HG03469 (cell line): ENCODE measurements around the gene FBXO45.
"Not testable (repeated sequence)": the region's sequence is repeated elsewhere in the genome, so short reads cannot be mapped to it uniquely, and the experiment has no call there.

Experiments
- ATAC-seq: cut with Tn5 transposase; IDR thresholded peaks from one replicate; pipeline ENCODE4 v1.9.1; 2021; ENCODE audit warnings: mild to moderate bottlenecking, moderate library complexity, moderate number of reproducible peaks; ENCODE audit not compliant: unreplicated experiment

The FBXO45 gene

DNA sequence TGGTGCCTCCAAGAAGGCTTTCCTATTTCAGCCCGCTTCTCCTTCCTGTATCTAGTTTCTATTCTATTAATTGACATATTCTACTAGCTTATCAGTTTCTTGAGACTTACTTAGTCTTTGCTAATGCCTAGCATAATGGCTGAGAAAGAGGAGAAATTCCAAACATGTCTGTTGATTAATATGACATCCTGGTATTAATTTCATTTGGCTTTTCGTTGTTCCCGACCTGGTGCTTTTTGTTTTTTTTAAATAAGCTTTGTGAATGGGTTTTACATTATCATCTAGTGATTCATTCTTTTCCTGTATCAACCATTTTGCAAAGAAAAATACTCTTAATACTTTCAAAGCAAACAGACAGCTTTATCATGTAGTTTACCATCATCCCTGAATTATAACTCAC, 13.2 kb upstream of the FBXO45 start:
- no peak for ATAC-seq

DNA sequence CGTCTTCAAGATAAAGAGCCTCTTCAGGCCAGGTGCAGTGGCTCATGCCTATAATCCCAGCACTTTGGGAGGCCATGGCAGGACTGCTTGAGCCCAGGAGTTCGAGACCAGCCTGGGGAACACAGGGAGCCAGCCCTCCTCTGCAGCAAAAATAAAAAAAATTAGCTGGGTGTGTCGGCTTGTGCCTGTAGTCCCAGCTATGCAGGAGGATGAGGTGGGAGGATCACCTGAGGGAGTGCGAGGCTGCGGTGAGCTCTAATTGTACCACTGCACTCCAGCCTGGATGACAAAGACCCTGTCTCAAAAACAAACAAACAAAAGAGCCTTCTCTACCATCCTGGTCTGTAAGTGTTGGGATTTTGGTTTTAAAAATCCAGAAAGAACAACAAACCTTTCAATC, 11.2 kb upstream of the FBXO45 start:
- ATAC-seq = no peak

DNA sequence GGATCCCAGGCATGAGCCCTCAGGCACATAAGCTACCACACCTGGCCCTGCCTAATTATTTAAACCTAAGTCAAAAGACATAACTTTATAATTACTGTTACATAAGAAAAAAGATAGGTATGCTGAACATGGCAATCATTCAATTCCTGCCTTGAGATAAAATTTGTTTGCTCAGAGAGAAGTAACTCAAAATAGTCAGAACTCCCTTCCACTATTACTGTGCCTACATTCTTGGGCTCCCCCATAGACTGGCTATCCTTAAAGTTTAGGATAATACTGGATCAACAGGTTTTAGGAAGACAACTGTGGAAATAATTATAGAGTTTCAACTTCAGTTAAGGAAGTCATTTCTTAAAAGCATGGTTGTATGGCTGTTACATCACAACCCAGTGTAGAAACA, 10.0 kb upstream of the FBXO45 start:
- no peak for ATAC-seq

DNA sequence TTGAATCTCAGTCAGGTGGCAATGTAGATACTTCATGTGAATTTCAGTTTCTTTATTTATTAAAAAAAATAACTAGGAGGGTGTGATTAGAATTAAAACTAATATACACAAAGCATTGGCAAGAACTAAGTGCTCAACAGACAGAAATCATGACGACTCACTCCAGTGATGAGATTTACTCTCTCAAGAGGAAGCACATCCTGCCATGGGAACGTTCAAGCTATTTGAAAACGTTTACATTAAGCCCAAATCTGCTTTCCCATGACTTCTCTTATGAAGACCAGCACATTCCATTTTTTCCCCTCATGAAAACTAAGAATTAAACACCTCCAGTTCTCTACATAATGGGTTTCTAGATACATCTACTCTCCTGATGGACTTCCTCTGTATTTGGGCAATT, 8.6 kb upstream of the FBXO45 start:
- ATAC-seq = no peak

DNA sequence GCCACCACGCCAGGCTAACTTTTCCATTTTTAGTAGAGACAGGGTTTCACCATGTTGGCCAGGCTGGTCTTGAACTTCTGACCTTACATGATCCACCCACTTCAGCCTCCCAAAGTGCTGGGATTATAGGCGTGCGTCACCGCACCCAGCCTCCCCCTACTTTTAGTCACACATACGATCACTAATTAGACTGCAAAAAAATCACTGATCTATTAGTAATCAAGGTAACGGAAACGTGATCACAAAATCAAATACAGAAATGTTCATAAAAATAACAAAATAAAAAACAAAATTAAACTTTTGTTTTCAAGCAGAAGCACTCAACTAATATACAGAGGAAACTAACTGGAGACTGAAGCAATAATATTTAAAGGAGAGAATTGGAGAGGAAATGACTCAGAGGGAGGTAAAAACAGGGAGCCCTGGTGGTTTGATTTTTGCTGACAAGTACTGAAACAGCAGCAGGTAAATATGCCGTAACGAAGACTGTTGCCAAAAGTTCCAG, 4.7 kb upstream of the FBXO45 start:
- ATAC-seq = no peak

DNA sequence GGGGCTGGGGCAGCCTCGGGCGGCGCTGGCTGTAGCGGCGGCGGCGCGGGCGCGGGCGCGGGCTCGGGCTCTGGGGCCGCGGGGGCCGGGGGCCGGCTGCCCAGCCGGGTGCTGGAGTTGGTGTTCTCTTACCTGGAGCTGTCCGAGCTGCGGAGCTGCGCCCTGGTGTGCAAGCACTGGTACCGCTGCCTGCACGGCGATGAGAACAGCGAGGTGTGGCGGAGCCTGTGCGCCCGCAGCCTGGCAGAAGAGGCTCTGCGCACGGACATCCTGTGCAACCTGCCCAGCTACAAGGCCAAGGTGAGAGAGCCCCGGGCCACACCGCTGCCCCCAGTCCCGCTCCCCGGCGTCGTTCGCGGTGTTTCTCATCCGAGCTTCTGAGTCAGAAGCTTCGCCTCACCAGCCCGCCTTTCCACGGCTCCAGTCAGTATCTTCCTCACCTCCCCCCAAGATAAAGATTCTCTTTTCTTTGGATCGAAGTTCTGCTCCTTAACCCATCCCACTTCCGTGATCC, 600 bp downstream of the FBXO45 start:
- peak; percentile 17 for ATAC-seq

DNA sequence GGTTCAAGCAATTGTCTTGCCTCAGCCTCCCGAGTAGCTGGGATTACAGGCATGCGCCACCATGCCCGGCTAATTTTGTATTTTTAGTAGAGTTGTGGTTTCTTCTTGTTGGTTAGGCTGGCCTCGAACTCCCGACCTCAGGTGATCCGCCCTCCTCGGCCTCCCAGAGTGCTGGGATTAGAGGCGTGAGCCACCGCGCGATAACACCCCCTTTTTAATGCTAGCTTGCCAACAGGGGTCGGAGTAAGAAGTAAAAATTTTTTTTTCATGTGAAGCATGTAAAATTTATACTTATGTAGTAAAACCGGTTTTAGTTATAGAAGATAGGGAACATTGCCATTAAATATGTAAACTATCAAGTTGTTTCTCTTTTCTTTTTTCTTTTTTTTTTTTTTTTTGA, 1.9 kb downstream of the FBXO45 start:
- ATAC-seq = not testable (repeated sequence)

DNA sequence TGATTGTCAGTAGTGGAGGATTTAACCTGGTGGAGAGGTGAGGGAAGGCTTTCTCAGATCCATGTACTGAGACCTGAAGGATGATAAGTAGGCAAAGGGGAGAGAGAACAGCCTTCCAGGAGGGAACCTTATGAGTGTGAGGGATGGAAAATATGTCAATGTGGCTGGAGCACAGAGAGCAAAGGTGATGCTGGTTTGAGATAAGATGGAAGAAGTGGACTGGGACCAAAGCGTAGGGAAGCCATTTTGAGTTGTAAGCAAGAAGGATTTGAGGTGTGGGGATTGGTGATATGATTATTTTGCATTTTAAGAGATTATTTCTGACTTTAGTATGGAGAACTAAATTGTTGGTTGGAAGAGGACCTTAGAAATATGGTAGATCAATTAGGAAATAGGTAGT, 3.9 kb downstream of the FBXO45 start:
- no peak for ATAC-seq

DNA sequence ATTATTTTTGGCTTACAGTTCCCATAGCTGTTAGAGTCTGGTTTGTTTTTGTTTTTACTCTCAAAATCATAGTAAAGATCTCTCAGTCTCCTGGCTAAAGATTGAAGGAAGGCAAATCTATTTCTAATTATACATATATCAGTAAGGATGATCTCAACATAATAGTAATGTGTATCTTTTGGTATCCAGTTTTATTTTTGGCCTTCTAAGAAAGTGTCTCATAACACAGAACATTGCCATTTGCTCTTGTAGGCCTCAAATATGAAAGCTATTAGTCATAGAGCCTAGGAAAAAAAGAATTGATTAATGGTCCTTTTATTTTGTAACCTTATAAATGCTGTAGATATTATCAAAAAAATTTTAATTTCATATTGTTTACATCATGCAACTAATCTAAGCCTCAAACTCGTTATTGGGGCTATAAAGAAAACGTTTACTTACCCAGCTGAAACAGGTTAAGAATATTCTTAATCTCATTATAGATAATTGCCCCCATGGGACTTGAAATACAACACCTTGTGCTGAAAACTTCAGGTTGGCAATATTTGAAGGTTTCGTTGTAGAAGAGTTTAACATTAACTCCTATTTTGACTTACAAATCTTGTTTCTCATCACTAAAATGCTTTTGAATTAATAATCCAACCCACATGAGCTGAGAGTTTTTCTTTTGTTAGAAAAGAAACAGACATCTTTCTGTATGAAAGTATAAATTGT, 16.7 kb downstream of the FBXO45 start:
- no peak for ATAC-seq

DNA sequence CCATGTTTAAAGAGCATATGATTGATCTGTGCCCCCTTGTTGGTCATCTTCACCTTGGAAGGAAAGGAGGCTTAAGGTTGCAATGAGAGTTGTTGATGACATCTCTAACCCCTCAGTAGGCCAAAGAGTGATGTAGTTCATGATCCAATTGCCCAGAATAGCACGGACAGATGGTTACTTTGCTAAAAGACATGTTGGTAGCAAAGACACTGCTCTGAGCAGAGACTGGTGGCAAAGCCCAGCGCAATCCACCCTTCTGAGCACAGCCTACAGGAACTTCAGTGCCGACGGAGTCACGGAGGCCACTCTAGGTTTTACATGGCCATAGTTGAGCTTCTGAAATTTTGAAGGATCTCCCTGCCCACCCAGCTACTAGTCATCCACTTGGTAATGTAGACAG, 21.8 kb downstream of the FBXO45 start:
- no peak for ATAC-seq

DNA sequence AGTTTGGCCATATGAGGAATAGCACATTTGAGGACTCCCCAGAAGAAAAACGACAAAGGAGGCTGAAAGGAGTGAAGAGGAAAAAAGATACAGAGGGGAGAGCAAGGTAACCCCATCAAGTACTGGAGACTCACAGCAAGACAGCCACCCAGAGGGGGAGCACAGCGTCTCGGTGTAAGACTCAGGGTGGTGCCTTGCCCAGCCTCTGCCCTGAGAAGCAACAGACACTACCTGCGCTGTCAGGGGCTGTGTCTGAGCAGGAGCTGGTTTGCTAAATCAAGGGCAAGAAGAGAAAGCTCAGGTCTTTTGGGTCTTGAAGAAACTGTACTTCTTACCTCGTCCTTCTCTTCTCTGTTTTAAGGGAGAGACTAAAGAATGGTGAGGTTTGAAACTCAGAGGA, 27.9 kb downstream of the FBXO45 start:
- no peak for ATAC-seq

DNA sequence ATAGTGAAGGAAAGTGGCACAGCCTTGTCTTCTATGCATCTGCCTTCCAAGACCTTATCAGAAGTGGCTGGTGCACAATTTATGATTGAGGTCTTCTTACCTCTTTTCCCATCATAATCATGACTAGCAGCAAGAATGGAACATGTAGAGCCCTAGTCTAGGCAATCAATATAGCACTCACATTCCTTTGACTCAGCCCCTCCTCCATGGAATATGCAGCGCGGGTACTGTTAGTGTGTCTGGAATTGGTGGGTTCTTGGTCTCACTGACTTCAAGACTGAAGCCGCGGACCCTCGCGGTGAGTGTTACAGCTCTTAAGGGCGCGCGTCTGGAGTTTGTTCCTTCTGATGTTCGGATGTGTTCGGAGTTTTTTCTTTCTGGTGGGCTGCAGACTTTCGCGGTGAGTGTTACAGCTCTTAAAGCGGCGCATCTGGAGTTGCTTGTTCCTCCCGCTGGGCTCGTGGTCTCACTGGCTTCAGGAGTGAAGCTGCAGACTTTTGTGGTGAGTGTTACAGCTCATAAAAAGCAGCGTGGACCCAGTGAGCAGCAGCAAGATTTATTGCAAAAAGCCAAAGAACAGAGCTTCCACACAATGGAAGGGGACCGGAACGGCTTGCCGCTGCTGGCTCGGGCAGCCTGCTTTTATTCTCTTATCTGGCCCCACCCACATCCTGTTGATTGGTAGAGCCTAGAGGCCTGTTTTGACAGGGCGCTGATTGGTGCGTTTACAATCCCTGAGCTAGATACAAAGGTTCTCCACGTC, 29.7 kb downstream of the FBXO45 start:
- ATAC-seq = not testable (repeated sequence)

DNA sequence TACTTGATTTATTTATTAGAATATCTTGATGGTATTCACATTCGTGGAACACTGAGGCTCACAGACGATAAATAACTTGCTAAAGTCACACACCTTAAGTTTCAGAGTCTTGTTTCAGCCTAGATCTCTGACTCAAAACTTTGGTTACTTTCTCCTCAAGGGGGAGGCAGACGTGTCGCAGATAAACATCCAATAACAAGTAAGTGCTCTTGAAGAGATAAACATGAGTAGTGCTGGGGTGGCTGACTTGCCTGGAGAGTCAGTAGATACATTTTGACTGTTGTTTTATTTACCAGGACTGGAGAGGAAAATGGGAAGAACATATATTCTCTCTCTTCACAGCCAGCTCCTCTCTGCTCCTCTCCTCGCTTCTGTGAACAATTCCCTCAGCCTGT, 31.3 kb downstream of the FBXO45 start:
- no peak for ATAC-seq

DNA sequence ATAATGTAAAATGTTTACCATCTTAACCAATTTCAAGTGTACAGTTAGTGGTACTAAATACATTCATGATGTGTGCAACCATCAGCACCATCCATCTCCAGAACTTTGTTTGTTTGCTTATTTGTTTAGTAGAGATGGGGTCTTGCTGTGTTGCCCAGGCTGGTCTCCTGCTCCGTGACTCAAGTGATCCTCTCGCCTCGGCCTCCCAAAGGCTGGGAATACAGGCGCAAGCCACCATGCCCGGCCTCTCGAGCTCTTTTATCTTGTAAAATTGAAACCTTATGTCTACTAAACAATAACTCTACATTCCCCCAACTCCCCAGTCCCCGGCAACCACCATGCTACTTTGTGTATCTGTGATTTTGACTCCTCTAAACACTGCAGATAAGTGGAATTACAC, 31.9 kb downstream of the FBXO45 start:
- ATAC-seq = no peak

DNA sequence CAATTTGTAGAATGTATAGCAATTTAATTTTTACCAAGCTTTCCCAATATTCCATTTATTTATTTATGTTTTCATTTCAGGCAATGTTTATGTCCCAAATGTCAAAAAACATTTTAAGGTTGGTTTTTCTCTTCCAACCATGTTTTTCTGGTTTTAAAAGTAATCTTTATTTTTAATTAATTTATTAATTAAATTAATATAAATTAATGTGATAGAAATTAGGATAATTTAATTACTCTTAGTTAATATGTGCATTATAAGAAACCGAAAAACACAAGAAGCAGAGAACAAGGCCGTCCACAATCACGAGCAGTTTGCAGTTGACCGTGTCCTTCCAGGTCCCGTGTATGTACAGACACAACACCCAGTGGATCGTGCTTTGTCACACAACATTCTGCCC, 34.2 kb downstream of the FBXO45 start:
- ATAC-seq = no peak

DNA sequence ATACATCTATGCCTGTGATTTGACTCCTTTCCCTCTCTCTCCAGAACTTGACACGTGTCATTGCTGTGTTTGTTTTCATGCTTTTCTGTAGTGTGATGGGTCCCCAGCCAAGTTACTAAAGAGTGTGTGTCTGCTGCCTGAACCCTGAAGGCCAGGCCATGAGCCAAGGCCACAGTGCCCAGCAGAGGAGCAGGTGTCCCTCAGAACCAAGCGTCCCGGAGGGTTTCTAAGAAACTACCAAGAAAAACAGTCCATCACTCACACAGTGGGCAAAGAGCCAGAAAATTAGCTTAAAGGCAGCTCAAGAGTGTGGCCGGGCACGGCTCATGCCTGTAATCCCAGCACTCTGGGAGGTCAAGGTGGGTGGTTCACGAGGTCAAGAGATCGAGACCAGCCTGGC, 35.2 kb downstream of the FBXO45 start:
- no peak for ATAC-seq

DNA sequence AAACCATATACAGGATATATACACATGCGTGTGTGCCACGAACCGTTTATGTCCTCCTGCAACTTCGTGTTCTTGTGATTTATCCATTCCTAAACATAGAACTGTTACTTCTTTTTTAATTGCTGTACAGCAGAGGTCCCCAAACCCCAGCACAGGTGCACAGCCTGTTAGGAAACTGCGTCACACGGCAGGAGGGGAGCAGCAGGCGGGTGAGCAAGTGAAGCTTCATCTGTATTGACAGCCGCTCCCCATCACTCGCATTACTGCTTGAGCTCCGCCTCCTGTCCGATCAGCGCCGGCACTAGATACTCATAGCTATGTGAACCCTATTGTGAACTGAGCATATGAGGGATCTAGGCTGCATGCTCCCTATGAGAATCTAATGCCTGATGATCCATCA, 36.1 kb downstream of the FBXO45 start:
- no peak for ATAC-seq

DNA sequence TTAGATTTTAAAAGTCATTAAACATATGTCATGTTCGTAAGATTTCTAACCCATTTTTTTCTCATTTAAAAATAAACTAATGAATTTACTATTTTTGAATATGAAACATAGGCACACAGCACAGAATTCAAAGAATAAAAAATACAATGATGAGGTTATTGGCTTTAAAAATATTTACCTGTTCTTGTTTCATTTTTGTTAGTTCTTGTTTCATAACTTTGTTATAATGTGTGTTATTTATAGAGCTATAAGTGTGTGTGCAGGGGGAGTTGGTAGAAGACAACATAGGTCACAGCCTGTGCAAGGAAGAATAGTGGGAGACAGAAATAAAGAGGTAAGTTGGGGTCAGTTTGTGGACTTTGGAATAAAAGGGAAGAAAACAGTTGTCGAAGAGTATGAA, 40.2 kb downstream of the FBXO45 start:
- no peak for ATAC-seq

DNA sequence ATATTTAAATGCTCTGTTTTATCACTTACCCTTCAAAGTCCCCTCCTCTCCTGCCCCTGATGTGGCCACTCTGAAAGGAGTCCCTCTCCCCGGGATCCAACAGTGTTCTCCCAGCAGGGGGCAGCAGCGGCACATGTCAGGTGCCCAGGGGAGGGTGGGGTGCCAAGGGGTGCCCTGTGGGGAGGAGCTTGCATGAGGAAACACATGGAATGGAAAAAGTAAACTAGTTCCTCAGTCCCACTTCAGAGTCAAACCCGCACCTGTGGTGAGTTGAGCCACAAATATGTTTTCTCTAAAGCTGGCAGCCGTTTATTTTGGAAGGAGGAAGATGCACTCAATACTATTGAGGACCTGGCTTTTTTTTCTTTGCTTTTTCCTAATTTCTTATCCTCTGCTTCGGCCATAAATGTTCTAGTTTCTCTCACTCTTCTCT, 40.9 kb downstream of the FBXO45 start:
- no peak for ATAC-seq

DNA sequence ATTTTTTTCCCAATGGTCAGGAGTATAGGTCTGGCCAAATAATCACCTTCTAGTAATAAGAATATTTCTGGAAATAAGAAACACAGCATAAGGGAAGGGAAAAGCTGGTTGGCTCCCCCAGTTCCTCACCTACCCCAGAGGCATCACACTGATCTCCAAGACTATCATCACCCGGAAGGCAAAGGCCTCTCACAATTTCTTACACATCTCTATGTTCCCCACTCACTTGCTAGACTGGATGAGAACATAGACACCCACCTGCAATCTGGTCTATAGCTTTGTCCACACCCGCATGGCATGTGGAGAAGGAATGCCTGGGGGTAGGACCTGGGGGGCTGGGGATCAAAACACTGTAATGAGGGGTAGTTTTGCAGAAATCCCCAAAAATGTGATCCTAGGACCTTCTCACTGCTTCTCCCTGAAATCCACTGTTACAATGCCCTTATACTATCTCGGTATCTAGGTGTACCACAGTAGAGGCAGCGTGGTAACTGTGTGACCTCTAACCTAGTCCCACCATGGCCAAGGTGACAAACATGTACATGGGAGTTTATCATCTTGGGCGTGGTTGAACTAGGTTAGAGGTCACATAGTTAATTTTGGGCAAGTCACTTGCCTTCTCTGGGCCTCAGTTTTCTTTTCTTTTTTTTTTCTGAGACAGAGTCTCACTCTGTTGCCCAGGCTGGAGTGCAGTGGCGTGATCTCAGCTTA, 41.5 kb downstream of the FBXO45 start:
- no peak for ATAC-seq

DNA sequence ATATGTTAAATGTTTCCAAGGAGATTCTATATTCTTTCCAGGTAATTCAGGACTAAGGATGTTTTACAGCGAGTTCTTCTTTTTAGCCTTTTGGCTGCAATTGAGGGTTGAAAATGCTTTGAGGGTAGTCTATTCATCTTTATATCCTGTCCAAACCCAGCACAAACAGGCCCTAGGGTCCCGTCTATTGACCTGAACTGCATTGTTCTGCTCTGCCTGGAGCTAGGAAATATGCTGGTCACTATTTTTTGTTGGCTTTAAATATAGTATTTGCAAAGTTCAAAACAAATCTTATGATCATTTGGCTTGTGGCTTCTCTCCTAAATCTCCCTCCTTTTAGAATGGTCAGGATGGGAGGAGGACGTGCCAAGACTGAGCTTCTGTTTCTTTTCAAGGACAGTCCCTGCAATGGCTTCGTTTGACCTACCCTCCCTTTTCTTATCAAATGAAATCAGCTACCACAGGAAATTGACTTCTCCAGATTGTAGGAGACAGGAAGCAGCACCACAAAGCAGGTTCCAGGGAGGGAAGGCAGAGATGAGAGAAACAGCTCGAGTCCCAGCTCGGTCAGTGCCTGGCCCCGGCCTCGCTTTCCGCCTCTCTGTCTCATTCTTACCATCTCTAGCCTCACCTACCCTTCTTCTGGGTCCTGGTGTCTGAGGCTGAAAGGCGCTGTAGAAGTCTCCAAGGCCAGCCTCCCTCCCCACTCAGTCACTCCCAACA, 43.5 kb downstream of the FBXO45 start:
- ATAC-seq = no peak
